HG03460 (cell line): ENCODE data around the gene NPPA.

Experiments used
- ATAC-seq: cut with Tn5 transposase; IDR thresholded peaks from one replicate; pipeline ENCODE4 v1.9.1; 2021; ENCODE audit not compliant: unreplicated experiment

Gene NPPA

DNA sequence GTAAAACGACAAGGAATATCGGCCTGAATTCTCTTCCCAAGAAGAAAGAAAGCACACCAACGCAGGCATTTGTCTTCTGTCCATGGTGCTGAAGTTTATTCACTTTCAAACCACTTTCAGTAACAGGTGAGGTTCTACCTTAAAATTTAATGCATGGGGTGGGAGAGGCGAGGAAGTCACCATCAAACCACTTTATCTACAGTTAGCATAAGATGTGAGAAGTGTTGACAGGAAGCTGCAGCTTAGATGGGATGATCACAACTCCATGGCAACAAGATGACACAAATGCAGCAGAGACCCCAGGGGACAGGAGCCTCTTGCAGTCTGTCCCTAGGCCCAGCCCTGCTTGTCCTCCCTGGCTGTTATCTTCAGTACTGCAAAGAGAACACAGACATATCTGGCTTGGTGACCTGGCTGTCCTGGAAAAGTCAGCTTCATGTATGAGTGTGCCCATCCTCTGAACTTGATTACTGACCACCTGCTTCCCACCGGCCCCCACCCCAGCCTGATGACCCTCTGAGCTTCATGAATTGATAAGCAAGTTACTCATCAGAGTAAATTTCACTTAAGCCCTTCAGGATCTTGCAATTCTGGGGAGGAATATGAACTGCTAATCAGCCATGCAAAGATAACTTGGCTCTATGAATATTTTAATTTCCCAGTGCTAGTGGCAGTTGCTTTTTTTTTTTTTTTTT, 1.8 kb downstream of the NPPA start:
- ATAC-seq = no peak

DNA sequence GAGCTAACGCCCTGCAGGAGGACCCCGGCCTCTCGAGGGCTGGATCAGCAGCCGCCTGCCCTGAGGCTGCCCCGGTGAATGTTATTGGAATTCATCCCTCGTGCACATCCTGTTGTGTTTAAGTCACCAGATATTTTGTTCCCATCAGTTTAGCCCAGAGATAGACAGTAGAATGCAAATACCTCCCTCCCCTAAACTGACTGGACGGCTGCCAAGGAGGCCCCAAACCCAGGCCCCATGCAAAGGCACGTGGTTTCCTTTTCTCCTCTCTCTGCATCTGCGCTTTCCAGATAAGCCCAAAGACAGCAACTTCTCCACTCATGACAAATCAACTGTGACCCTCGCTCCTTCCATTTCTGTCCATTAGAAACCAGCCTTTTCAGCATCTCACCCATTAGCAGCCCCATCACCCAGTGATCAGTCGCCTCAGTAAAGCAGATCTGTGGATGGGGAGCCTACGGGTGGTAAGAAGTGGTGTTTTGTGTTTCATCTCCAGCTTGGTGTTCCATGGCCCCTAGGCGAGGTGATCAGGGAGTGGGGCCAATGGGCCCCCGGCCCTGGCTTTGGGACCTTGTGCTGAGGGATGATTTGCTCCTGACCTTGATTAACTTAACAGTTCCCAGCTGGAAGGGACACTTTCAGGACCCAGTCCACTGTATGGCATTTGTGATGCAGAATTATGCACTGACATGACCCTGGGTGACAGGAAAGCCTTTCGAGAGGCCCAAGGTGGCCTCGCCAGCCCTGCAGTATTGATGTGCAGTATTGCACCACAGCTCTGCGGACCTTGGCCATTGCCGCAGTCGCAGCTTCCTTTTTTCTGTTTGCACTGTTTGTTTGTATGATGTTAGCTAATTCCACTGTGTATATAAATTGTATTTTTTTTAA, 5.2 kb downstream of the NPPA start:
- ATAC-seq = no peak

DNA sequence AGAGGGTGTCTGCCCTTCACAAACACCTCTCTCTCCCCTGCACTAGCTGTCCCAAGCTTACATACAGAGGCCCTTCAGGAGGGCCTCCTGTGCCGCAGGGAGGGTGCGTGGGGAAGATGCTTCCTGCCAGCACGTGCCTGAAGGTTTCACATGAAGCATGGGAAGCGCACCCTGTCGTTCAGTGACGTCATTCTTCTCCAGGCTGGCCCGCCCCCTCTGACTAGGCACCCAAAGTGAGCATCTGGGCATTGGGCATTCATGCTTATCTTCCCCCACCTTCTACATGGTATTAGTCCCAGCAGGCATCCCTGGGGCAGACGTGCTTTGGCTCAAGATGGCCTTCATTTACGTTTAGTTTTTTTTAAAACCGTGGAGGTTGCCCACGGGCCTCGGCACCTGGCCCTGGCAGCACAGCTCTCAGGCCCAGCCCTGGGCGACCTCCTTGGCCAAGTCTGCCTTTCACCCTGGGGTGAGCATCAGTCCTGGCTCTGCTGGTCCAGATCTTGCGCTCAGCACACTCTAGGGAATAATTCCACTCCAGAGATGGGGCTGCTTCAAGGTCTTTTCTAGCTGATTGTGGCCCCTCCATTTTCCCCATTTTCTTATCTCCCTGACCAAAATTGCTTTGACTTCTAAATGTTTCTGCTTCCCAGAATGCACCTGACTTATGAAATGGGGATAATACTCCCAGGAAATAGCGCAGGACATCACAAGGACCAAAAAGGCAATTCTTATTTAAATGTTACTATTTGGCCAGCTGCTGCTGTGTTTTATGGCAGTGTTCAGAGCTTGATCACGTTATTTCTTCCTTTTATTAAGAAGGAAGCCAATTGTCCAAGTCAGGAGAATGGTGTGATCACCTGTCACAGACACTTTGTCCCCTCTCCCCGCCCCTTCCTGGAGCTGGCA, 6.1 kb downstream of the NPPA start:
- no peak for ATAC-seq

DNA sequence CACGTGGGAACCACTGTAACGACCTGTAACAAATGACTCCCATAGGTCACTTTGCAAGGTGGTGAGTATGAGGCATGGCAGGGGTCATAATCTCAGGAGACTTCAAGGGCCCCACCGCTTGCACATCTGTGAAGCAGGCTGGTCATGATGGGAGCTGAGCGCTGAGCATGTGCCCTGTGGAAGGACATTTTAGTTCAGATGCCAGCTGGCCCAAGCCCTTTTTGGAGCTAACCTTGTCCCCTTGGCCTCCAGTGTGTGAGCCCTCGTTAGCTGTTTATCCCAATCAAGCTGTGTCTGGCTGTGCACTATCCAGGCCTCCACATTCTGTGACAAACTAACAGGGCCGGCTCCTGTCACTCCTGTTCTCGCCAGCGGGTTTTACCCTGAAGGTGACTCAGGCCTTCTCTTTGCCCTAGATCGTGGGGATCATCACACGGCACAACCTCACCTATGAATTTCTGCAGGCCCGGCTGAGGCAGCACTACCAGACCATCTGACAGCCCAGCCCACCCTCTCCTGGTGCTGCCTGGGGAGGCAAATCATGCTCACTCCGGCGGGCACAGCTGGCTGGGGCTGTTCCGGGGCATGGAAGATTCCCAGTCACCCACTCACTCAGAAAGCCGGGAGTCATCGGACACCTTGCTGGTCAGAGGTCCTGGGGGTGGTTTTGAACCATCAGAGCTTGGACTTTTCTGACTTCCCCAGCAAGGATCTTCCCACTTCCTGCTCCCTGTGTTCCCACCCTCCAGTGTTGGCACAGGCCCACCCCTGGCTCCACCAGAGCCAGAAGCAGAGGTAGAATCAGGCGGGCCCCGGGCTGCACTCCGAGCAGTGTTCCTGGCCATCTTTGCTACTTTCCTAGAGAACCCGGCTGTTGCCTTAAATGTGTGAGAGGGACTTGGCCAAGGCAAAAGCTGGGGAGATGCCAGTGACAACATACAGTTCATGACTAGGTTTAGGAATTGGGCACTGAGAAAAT, 7.6 kb downstream of the NPPA start:
- ATAC-seq = no peak

DNA sequence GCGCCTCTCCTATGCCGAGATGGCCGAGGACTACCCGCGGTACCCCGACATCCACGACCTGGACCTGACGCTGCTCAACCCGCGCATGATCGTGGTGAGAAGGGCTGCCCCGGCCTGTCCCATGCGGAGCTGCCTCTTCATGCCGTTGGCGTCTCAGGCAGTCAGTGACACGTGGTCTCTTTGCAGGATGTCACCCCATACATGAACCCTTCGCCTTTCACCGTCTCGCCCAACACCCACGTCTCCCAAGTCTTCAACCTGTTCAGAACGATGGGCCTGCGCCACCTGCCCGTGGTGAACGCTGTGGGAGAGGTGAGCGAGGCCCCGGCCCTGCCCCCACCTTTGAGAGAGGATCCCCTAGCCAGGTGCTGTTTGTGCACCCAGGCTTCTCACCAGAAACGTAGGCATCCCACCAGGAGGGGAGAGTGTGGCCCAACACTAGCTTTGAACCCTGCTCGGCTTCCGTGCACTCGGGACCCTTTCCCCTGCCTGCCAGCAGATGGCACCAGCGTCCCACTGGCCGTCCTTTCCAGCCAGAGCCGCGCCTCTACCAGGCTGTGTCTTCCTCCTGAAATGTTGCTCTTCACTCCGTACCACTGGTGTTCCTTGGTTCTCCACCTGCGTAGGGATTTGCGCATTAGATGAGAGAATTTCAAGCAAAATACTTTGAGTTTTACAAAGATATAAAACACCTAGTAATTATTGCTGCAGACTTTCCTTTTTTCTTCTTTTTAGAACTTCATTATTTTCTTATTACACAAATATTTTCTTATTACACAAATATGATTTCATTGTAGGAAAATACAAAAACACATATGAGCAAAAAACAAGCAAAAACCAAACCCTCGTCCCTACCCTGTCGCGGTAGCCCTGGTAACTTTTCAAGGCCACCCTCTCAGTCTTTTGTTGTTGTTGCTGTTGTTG, 9.0 kb downstream of the NPPA start:
- ATAC-seq = no peak

DNA sequence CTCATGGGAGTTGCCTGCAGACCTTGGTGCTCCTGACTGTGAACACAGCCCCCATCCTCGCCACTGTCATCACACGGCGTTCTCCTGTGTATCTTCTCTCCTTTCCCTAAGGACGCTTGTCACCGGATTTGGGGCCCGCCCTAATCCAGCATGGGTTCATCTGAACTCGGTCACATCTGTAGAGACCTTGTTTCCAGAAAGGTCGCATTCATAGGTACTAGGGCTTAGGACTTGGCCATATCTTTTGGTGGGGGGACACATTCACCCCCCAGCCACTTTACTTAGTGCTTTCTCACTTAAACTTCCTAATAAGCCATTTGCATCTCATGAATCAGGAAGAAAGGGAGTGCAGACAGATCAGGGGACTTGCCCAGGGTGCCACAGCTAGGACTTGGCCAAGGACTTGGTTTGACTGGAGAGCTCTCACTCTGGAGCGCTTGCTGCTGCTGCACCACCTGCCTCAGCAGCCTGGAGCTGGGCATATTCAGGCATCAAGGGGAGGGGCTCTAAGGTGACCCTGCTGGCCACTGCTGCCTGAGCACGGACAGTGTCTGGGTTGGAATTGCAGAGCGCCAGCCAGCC, 9.7 kb downstream of the NPPA start:
- no peak for ATAC-seq

DNA sequence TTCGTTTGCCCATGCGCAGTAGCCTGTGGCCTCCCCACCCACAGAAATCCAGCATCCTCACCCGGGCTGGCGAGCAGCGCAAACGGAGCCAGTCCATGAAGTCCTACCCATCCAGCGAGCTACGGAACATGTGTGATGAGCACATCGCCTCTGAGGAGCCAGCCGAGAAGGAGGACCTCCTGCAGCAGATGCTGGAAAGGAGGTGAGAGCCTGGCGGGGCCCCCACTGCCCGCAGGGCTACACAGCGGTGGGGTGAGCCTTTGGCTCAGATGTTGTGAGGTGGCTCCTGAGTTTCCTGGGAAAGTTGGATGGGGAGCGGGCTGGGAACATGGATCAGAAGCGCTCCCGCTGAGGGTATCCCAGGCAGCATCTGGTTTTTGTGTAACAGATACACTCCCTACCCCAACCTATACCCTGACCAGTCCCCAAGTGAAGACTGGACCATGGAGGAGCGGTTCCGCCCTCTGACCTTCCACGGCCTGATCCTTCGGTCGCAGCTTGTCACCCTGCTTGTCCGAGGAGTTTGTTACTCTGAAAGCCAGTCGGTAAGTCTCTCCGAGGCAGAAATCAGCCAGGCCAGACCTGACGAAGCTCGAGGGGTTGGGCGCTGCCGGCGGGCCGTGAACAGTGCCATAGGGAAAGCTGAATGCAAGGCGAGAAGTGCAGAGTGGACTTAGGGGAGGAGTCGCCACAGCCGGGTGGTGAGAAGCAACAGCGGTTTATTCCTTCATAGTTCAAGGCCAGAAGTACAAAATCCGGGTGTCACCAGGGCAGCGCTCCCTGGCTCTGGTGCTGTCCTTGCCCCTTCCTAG, 10.4 kb downstream of the NPPA start:
- ATAC-seq = no peak

DNA sequence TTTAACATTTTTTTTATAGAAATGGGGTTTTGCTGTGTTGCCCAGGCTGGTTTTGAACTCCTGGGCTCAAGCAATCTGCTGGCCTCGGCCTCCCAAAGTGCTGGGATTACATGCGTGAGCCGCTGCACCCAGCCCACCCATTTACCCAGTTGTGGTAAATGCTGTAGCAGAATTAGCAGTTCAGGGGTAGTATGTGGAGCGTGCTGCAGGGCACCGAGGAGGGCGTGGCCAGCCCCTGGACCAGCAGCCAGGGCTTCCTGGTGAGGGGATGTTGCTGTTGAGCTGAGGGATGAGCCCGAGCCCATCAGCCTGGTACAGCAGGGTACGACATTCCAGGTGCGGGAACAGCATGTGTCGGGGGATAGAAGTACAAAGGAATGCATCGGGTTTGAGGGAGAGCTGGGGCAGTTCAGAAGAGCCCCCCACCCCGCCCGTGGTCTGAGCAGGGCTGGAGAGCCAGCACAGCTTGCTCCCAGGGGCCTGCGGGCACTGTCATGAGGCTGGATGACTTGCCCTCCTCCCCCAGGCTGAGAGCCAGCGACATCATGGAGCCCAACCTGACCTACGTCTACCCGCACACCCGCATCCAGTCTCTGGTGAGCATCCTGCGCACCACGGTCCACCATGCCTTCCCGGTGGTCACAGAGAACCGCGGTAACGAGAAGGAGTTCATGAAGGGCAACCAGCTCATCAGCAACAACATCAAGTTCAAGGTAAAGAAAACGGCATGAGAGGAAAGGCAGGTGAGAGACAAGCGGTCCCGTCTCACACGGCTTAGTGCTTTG, 11.9 kb downstream of the NPPA start:
- ATAC-seq = no peak

DNA sequence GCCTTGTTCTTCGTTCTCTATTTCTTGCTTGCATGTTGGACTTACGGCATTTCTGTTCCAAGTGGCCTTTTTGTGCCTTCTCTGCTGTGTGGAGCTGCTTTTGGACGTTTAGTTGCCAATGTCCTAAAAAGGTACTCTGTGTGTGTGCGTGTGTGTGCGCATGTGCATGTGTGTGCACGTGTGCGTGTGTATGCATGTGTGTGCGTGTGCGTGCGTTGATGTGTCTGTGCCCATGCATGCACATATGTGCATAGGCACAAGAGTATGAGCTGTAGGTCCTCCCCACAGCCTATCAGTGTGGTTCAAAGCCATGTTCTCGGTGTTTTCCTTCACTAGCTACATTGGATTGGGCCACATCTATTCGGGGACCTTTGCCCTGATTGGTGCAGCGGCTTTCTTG, 13.7 kb downstream of the NPPA start:
- no peak for ATAC-seq

DNA sequence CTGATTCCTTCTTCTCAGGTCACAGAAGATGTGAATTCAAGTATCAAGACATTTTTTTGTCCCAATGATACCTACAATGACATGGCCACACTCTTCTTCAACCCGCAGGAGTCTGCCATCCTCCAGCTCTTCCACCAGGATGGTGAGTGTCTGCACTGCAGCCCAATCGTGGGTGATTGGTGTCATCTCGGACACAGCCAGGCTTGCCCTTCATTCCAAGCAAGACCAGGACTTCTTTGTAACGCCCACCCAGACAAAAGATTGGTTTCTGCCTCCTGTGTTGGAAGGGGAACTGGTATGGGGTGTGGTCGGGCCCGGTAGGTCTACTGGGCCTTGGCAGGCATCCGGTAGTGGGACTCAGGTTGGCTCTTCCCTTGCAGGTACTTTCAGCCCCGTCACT, 14.1 kb downstream of the NPPA start:
- ATAC-seq = no peak

DNA sequence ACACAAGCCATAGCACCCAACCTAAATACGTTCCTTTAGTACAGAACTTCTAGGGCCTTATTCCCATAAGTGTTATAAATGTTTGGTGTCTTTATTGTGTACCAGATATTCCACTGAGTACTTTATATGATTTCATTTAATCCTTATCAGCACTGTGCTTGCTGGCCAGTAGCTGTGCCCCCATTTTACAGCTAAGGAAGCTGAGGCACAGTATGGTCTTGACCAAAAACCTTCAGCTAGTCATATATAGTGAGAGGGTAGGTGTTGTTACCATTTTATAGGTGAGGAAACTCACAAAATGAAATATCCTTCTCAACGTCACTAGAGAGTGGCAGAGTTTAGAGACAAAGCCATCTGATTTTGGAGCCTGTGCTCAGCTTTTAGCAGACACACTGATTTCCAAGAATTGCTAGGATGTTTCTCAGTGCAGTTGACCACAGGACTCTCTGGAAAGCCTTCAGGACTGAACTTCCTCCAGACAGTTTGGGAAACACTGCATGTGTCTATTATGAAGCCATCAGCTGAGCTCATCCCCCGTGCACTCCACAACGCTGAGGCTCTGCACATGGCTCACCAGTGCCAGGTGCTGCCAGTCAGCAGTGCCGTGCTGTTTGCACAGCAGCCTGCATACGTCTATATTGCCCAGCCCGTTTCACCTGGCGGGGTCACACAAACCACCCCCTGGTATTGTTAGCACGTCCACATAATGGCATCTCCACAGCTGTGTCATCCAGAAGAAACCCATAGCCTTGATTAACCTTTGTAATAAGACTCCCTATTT, 15.4 kb downstream of the NPPA start:
- ATAC-seq = no peak

DNA sequence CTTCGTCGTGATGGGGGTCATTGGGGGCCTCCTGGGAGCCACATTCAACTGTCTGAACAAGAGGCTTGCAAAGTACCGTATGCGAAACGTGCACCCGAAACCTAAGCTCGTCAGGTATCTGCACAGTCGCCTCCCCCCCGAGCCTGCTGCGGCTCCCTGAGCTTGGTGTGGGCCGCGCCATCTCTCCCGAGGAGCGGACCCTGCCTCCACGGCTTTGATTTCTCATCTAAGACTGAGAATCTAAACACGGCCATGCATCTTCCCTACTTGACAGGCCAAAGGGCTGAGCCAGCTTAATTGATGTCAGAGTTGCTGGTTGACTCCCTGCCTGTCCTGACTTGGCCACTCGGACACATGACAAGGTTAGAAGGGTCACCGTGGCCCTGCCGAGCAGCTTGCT, 19.1 kb downstream of the NPPA start:
- no peak for ATAC-seq

DNA sequence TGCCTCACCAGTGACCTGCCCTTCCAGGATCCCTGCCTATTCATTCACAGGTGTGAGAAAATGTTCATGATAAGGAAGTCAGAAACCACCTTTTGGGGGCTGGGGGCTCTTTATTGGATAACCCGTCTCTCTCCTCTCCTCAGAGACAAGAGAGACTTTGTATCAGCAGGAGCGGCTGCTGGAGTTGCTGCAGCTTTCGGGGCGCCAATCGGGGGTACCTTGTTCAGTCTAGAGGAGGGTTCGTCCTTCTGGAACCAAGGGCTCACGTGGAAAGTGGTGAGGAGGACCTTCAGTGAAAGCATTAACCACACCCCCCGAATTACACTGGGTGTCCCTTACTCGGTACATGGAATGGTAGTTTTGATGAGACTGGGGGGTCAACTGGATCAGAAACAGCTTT, 20.6 kb downstream of the NPPA start:
- ATAC-seq = no peak

DNA sequence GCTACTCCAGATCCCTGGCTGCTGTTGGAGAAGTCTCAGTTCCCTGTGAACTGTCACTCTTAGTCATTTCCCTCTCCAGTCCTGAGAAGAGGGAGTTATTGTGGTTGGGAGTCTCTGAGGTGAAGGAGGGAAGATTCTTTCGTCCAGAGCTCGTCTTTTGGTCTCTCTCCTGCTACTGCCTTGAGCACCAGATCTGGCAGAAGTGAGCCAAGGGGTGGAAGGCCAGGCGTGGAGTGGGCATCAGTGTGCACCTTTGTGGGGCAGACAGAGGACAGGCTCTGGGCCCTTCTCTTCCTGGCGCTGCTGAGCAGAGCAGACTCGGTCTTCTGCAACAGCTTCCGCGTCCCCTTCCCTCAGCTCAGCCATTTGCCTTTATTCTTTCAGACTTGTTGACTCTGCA, 22.5 kb downstream of the NPPA start:
- ATAC-seq = no peak

DNA sequence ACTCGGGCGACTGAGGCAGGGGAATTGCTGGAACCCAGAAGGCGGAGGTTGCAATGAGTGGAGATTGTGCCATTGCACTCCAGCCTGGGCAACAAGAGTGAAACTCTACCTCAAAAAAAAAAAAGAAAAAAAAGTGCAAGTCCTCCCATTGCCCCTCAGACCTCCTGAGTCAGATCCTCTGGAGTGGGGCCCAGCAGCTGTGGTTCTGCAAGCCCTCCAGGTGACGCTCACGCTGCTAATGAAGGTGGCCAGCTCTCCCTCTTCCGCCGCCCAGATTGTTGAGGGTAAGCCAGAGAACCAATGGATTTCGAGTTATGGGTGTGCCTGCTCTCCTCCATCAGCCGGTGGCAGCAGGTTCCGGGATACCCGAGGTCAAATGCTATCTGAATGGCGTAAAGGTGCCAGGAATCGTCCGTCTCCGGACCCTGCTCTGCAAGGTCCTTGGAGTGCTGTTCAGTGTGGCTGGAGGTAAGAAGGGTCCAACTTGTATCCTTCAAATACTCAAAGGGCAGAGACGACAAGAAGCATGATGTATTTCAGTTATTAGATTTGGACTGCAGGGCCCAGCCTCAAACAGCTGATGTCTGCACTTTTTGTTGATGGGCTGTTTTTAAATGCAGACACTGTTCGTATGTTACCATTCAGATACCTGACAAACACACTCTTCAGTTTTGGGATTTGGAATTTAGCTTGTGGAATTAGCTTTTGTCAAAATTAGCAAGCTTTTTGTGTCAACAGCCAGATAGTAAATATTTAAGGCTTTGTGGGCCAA, 24.0 kb downstream of the NPPA start:
- ATAC-seq = no peak

DNA sequence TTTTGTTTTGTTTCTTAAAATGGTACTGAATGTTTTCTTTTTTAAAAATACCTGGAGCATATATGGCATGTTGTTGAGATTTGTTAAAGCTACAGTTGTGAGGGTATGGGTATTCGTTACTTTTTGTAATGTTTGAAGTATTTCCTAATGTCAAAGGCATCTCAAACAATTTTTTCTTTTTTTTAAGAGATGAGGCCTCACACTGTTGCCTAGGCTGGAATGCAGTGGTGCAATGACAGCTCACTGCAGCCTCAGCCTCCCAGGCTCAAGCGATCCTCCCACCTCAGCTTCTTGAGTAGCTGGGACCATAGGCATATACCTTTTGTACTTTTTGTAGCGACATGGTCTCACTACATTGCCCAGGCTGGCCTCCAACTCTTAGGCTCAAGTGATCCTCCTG, 25.5 kb downstream of the NPPA start:
- no peak for ATAC-seq
